H1 (cell line): ENCODE results near the gene RASGRP3. TPM values are rescaled to one million over a fixed set of nuclear protein-coding genes. Genes with fewer than 3 reads are reported as not detected.

Experiments
- CTCF ChIA-PET: fragments of 300-600 bp; sonication (Branson Sonifier 250); formaldehyde crosslinking; loops from one replicate; lab custom pipeline; 2021; ENCODE audit not compliant: partially characterized antibody; lab: Charles Lee
- POLR2A ChIA-PET: fragments of 300-600 bp; sonication (Branson Sonifier 250); formaldehyde crosslinking; loops from one replicate; lab custom pipeline; 2021; ENCODE audit warnings: inconsistent platforms; ENCODE audit not compliant: partially characterized antibody; lab: Charles Lee
- DNase-seq, 2 experiments: peaks; one replicate each; pipeline versions ENCODE4 v3.0.0 to v3.0.0-alpha.2; 2010 to 2022; ENCODE audit warnings: low spot score in 2 of 2, low read depth in 1 of 2, mixed read lengths in 1 of 2
- FAIRE-seq: peaks from 2 replicates; lab custom pipeline; 2011; peaks lifted over from hg19 to GRCh38; lab: Jason Lieb, UNC
- H2AFZ ChIP-seq: 2 replicates; pipeline ENCODE4 v1.8.1; 2012; ENCODE audit warnings: low read length, inconsistent platforms
- H2AK5ac ChIP-seq: 2 replicates; pipeline ENCODE4 v1.6.1; 2013; ENCODE audit warnings: low read depth, low read length
- H2BK120ac ChIP-seq: replicated peaks from 2 replicates; pipeline ENCODE3; 2013; ENCODE audit warnings: low read depth, low read length, inconsistent platforms
- H2BK12ac ChIP-seq: 2 replicates; pipeline ENCODE4 v1.6.1; 2013; ENCODE audit warnings: low read depth, low read length
- H2BK15ac ChIP-seq: 2 replicates; pipeline ENCODE4 v1.6.1; 2013; ENCODE audit warnings: low read length
- H2BK20ac ChIP-seq: 2 replicates; pipeline ENCODE4 v1.6.1; 2013; ENCODE audit warnings: low read length
- H2BK5ac ChIP-seq: 2 replicates; pipeline ENCODE4 v1.6.1; 2013; ENCODE audit warnings: low read depth, low read length
- H3K14ac ChIP-seq: 2 replicates; pipeline ENCODE4 v1.6.1; 2013; ENCODE audit warnings: inconsistent platforms; ENCODE audit not compliant: insufficient read length
- H3K18ac ChIP-seq: 2 replicates; pipeline ENCODE4 v1.6.1; 2013; ENCODE audit warnings: low read length; ENCODE audit errors: extremely low read depth
- H3K23ac ChIP-seq: 2 replicates; pipeline ENCODE4 v1.6.1; 2013; ENCODE audit warnings: inconsistent platforms; ENCODE audit not compliant: insufficient read length
- H3K23me2 ChIP-seq: 2 replicates; pipeline ENCODE4 v1.6.1; 2013; ENCODE audit warnings: low read depth, low read length
- H3K27ac ChIP-seq: 2 replicates; pipeline ENCODE4 v1.6.1; 2011; ENCODE audit warnings: low read depth, low read length, inconsistent platforms
- H3K27me3 ChIP-seq, 4 experiments: replicated peaks in 1 of 4; 1 replicate in 1 of 4; 2 replicates in 3 of 4; pipeline versions ENCODE4 v1.6.1 to v1.8.1; 2011 to 2013; ENCODE audit warnings: low read length in 3 of 4, mild to moderate bottlenecking in 3 of 4, inconsistent platforms in 2 of 4, mixed read lengths in 2 of 4, moderate library complexity in 1 of 4; ENCODE audit not compliant: control insufficient read depth in 3 of 4, insufficient read depth in 3 of 4; ENCODE audit errors: extremely low read depth in 1 of 4
- H3K36me3 ChIP-seq, 4 experiments: 2 replicates each; pipeline versions ENCODE4 v1.6.1 to v1.8.1; 2011 to 2013; ENCODE audit warnings: mild to moderate bottlenecking in 4 of 4, low read length in 3 of 4, moderate library complexity in 2 of 4, control low read depth in 1 of 4, inconsistent platforms in 1 of 4; ENCODE audit not compliant: insufficient read depth in 4 of 4, control insufficient read depth in 2 of 4
- H3K4ac ChIP-seq: replicated peaks from 2 replicates; pipeline ENCODE3; 2013; ENCODE audit warnings: low read length, low read depth, mixed read lengths, inconsistent platforms; ENCODE audit not compliant: insufficient read length
- H3K4me1 ChIP-seq, 4 experiments: replicated peaks in 1 of 4; 1 replicate in 1 of 4; 2 replicates in 3 of 4; pipeline versions ENCODE4 v1.6.1 to v1.8.1; 2011 to 2013; ENCODE audit warnings: low read length in 3 of 4, inconsistent platforms in 2 of 4, mixed read lengths in 1 of 4; ENCODE audit not compliant: insufficient read depth in 4 of 4, control insufficient read depth in 3 of 4
- H3K4me2 ChIP-seq, 2 experiments: 2 replicates each; pipeline versions ENCODE4 v1.6.1 to v1.8.1; 2011 to 2013; ENCODE audit warnings: low read depth in 2 of 2, low read length in 2 of 2, control low read depth in 1 of 2, inconsistent platforms in 1 of 2, mild to moderate bottlenecking in 1 of 2; ENCODE audit not compliant: insufficient read depth in 1 of 2
- H3K4me3 ChIP-seq, 4 experiments: fragments of 200-600, 300-600 bp in 1 of 4; sonication (generic), shearing (Covaris generic), sonication (Bioruptor Twin) in 1 of 4; 2 replicates each; pipeline versions ENCODE4 v1.5.1 to v1.8.1; 2011 to 2016; ENCODE audit warnings: low read length in 4 of 4, low read depth in 3 of 4, control low read depth in 2 of 4, inconsistent platforms in 2 of 4, mild to moderate bottlenecking in 2 of 4, mixed read lengths in 1 of 4, moderate library complexity in 1 of 4; ENCODE audit not compliant: insufficient read depth in 2 of 4; ENCODE audit errors: extremely low read depth in 1 of 4
- H3K56ac ChIP-seq: replicated peaks from 2 replicates; pipeline ENCODE3; 2013; ENCODE audit warnings: low read depth, mild to moderate bottlenecking, mixed read lengths, low read length, inconsistent platforms; ENCODE audit not compliant: insufficient read length
- H3K79me1 ChIP-seq: 2 replicates; pipeline ENCODE4 v1.6.1; 2013; ENCODE audit warnings: low read depth, low read length, control low read depth
- H3K79me2 ChIP-seq, 2 experiments: 2 replicates each; pipeline versions ENCODE4 v1.6.1 to v1.8.1; 2012 to 2013; ENCODE audit warnings: low read length in 2 of 2, mild to moderate bottlenecking in 2 of 2, inconsistent platforms in 1 of 2; ENCODE audit not compliant: insufficient read depth in 2 of 2, control insufficient read depth in 1 of 2
- H3K9ac ChIP-seq, 4 experiments: replicated peaks in 1 of 4; 1 replicate in 1 of 4; 2 replicates in 3 of 4; pipeline versions ENCODE4 v1.6.1 to v1.8.1; 2011 to 2013; ENCODE audit warnings: low read depth in 3 of 4, low read length in 3 of 4, control low read depth in 2 of 4, mild to moderate bottlenecking in 2 of 4, moderate library complexity in 2 of 4, inconsistent platforms in 1 of 4; ENCODE audit errors: extremely low read depth in 1 of 4
- H3K9me3 ChIP-seq, 2 experiments: 2 replicates each; pipeline versions ENCODE4 v1.6.1 to v1.8.1; 2012 to 2013; ENCODE audit warnings: mild to moderate bottlenecking in 2 of 2, moderate library complexity in 2 of 2, control low read depth in 1 of 2, inconsistent platforms in 1 of 2, low read depth in 1 of 2, low read length in 1 of 2, mixed read lengths in 1 of 2; ENCODE audit not compliant: insufficient read depth in 2 of 2
- H4K20me1 ChIP-seq, 2 experiments: replicated peaks in 1 of 2; 2 replicates each; pipeline versions ENCODE3 to v1.8.1; 2011 to 2013; ENCODE audit warnings: inconsistent platforms in 2 of 2, low read length in 2 of 2, mild to moderate bottlenecking in 1 of 2; ENCODE audit not compliant: insufficient read depth in 2 of 2, control insufficient read depth in 1 of 2
- H4K5ac ChIP-seq: 2 replicates; pipeline ENCODE4 v1.6.1; 2013; ENCODE audit warnings: low read length, low read depth, mixed read lengths, inconsistent platforms; ENCODE audit not compliant: insufficient read length
- H4K8ac ChIP-seq: 2 replicates; pipeline ENCODE4 v1.8.0; 2013; ENCODE audit warnings: mild to moderate bottlenecking, moderate library complexity, low read length, inconsistent platforms; ENCODE audit not compliant: insufficient read depth; ENCODE audit errors: extremely low read depth
- H4K91ac ChIP-seq: replicated peaks from 2 replicates; pipeline ENCODE3; 2013; ENCODE audit warnings: low read length, mixed read lengths, inconsistent platforms; ENCODE audit not compliant: insufficient read length
- ATF2 ChIP-seq: IDR thresholded peaks from 2 replicates; pipeline ENCODE4 v1.6.1; 2012; ENCODE audit warnings: low read length, inconsistent platforms
- BACH1 ChIP-seq: IDR thresholded peaks from 2 replicates; pipeline ENCODE4 v1.6.1; 2012; ENCODE audit warnings: low read length, improper control_type of control experiment
- BCL11A ChIP-seq, 2 experiments: IDR thresholded peaks; one replicate each; pipeline ENCODE4 v1.6.1; 2011; ENCODE audit warnings: low read depth in 2 of 2, low read length in 2 of 2, mild to moderate bottlenecking in 2 of 2
- CBX5 ChIP-seq: fragments of 300-800, 300-1000 bp; sonication (generic); IDR thresholded peaks from 2 replicates; pipeline ENCODE4 v1.7.1; 2016; ENCODE audit warnings: antibody characterized with exemption, low read length, low read depth
- CBX8 ChIP-seq: fragments of 300-800, 300-1000 bp; sonication (generic); IDR thresholded peaks from 2 replicates; pipeline ENCODE4 v1.7.1; 2016; ENCODE audit warnings: low read depth, low read length, borderline replicate concordance
- FOSL1 ChIP-seq: IDR thresholded peaks from 2 replicates; pipeline ENCODE4 v1.6.1; 2011; ENCODE audit warnings: mild to moderate bottlenecking, low read depth, low read length, moderate library complexity; ENCODE audit not compliant: insufficient read depth
- GTF2F1 ChIP-seq: IDR thresholded peaks from 2 replicates; pipeline ENCODE4 v1.6.1; 2012; ENCODE audit warnings: low read depth, low read length, improper control_type of control experiment, borderline replicate concordance
- KDM1A ChIP-seq: fragments of 200-600, 300-600 bp; sonication (generic); IDR thresholded peaks from 2 replicates; pipeline ENCODE4 v1.7.1; 2016; ENCODE audit warnings: mild to moderate bottlenecking, low read length, borderline replicate concordance
- NRF1 ChIP-seq: IDR thresholded peaks from 2 replicates; pipeline ENCODE4 v1.6.1; 2011; ENCODE audit warnings: mild to moderate bottlenecking, low read depth, low read length, improper control_type of control experiment
- POLR2A ChIP-seq, 2 experiments: IDR thresholded peaks; 1 replicate in 1 of 2; 2 replicates in 1 of 2; pipeline ENCODE4 v1.6.1; 2011; ENCODE audit warnings: low read depth in 2 of 2, low read length in 2 of 2, mild to moderate bottlenecking in 2 of 2; ENCODE audit errors: control extremely low read depth in 1 of 2
- SAP30 ChIP-seq: fragments of 300-600 bp; sonication (generic); IDR thresholded peaks from 2 replicates; pipeline ENCODE4 v1.7.1; 2012; ENCODE audit warnings: low read length, moderate library complexity, mild to moderate bottlenecking, inconsistent platforms; ENCODE audit not compliant: insufficient read depth, insufficient replicate concordance
- SP4 ChIP-seq: IDR thresholded peaks from 2 replicates; pipeline ENCODE4 v1.6.1; 2012; ENCODE audit warnings: low read length, inconsistent platforms
- TBP ChIP-seq: IDR thresholded peaks from 2 replicates; pipeline ENCODE4 v1.6.1; 2011; ENCODE audit warnings: low read depth, low read length, improper control_type of control experiment
- WGBS, 2 experiments: shearing (Covaris generic) in 1 of 2; methylation state at CpG; one replicate each; pipeline versions ENCODE4 v1.1.6 to v1.1.7; 2013 to 2015; ENCODE audit warnings: low lambda C conversion rate in 2 of 2, mixed read lengths in 2 of 2, inconsistent platforms in 1 of 2, low coverage in 1 of 2, missing lambda C conversion rate in 1 of 2; ENCODE audit not compliant: insufficient replicate concordance in 2 of 2, insufficient coverage in 1 of 2, insufficient read length in 1 of 2; ENCODE audit errors: extremely low coverage in 1 of 2, missing lambda C conversion rate in 1 of 2; 5-methylcytosine and 5-hydroxymethylcytosine counted together
- polyA plus RNA-seq, 7 experiments: library from polyadenylated mRNA; depleted of rRNA in 3 of 7; stranded (reverse) in 5 of 7; unstranded in 2 of 7; fragments of >200 nt in 5 of 7; fragments of 200-250 nt in 2 of 7; gene quantifications; 1 replicate in 5 of 7; 2 replicates in 1 of 7; 4 replicates in 1 of 7; pipeline versions ENCODE4 v1.2.1 to v1.2.3, GENCODE V29; 2011 to 2013; ENCODE audit warnings: missing spikeins in 2 of 7, mixed read lengths in 2 of 7
- total RNA-seq: library from RNA; stranded (reverse); fragmentation: NEBNext Ultra II Directional; extraction: Animal tissue kit (Norgen Biotek cat#: 25700); gene quantifications from 2 replicates; pipeline ENCODE4 v1.2.1, GENCODE V29; 2021

The RASGRP3 gene
- total and polyA plus RNA-seq, 2 of the 8 experiments (the other 6 are each of a cell fraction or from before 2014, with no cell fraction given): 0.06 TPM; not detected in 1

GRCh38 chr2:33526132-33526531, 49.7 kb downstream of the RASGRP3 start:
- H3K4me2 ChIP-seq: no peak overlapping the region
- H3K27me3 ChIP-seq: no peaks in the 10 kb centered on the region
- no peak overlapping the region for H2BK20ac ChIP-seq
- no peak overlapping the region for H3K23ac ChIP-seq
- ChIA-PET POLR2A (no interaction called here), CTCF (interaction anchor here (0.6 kb wide), 1 partner anchor 128 kb away, joined by 3 read pairs; no protein-coding TSS in a partner anchor)
- no peak overlapping the region for H4K8ac ChIP-seq
- no peak overlapping the region for H3K9ac ChIP-seq
- no peaks in the 10 kb centered on the region for H3K9me3 ChIP-seq
- FAIRE-seq (no peak), DNase-seq (no peak)
- no peak overlapping the region for H2BK5ac ChIP-seq
- no peak overlapping the region for H4K91ac ChIP-seq
- H3K56ac ChIP-seq: no peak overlapping the region
- no peak overlapping the region for H3K27ac ChIP-seq
- H2BK120ac ChIP-seq: no peak overlapping the region
- no peak overlapping the region for H3K4me3 ChIP-seq
- WGBS, 2 experiments: 89% methylated on average over 2 of the region's 2 CpGs; no CpG with 5 or more reads in 1 of the 2 experiments
- H2AK5ac ChIP-seq: no peak overlapping the region
- H2BK12ac ChIP-seq: no peak overlapping the region
- no peak overlapping the region for H2AFZ ChIP-seq
- no peaks in the 10 kb centered on the region for H3K4me1 ChIP-seq
- H3K23me2 ChIP-seq: no peaks in the 10 kb centered on the region
- no peak overlapping the region for H2BK15ac ChIP-seq
- no peak overlapping the region for H3K4ac ChIP-seq
- H3K36me3 ChIP-seq: no peaks in the 10 kb centered on the region
- no peaks in the 10 kb centered on the region for H3K79me1 ChIP-seq
- H3K14ac ChIP-seq: no peak overlapping the region
- no peak overlapping the region for H4K5ac ChIP-seq
- H3K18ac ChIP-seq: no peak overlapping the region
- H4K20me1 ChIP-seq: no peaks in the 10 kb centered on the region
- no peaks in the 10 kb centered on the region for H3K79me2 ChIP-seq
- TF ChIP-seq SP4: no peak
- no peak for TF ChIP-seq KDM1A
- no peak for TF ChIP-seq BACH1
- TF ChIP-seq BCL11A (IDR thresholded peaks at IDR 0.05; ENCODE audit: low read depth in 2 of 2, low read length in 2 of 2): no peak
- no peak for TF ChIP-seq NRF1
- TF ChIP-seq CBX5: no peak
- TF ChIP-seq GTF2F1: no peak
- no peak for TF ChIP-seq FOSL1
- TF ChIP-seq TBP: no peak
- TF ChIP-seq ATF2: no peak
- no peak for TF ChIP-seq CBX8
- TF ChIP-seq POLR2A (IDR thresholded peaks at IDR 0.05; ENCODE audit: control extremely low read depth in 1 of 2, low read depth in 2 of 2, low read length in 2 of 2): no peak
- TF ChIP-seq SAP30: no peak
